OCI-LY7 (cell line): ENCODE measurements around the gene ADAMTSL2. TPM values are rescaled to one million over a fixed set of nuclear protein-coding genes. Genes with fewer than 3 reads are reported as not detected.

ENCODE experiments used
- BruUV-seq: library from RNA; stranded (reverse); fragments of 400-500 nt; replicated peaks from 2 replicates; lab custom pipeline; 2021; lab: Mats Ljungman, UMichigan
- CTCF ChIA-PET: fragments of 300-600 bp; sonication (Branson Sonifier 250); formaldehyde crosslinking; loops from one replicate; lab custom pipeline; 2022; ENCODE audit warnings: antibody characterized with exemption; ENCODE audit not compliant: unreplicated experiment; lab: Charles Lee
- POLR2A ChIA-PET: fragments of 300-600 bp; sonication (Branson Sonifier 250); formaldehyde crosslinking; loops from one replicate; lab custom pipeline; 2022; ENCODE audit warnings: antibody characterized with exemption; lab: Charles Lee
- DNase-seq: peaks from one replicate; pipeline ENCODE4 v3.0.0-alpha.2; 2015; ENCODE audit warnings: low spot score
- H2AFZ ChIP-seq: fragments of 200-600 bp; sonication (generic), shearing (Covaris generic); 2 replicates; pipeline ENCODE4 v1.6.1; 2014; ENCODE audit warnings: mild to moderate bottlenecking, antibody characterized with exemption, low read length, moderate library complexity
- H3K27ac ChIP-seq: fragments of 200-600 bp; sonication (generic); 2 replicates; pipeline ENCODE4 v1.5.1; 2014; ENCODE audit warnings: mixed run types, low read depth, mild to moderate bottlenecking, moderate library complexity, low read length, inconsistent platforms; ENCODE audit not compliant: poor library complexity, severe bottlenecking
- H3K36me3 ChIP-seq: fragments of 200-600 bp; sonication (generic); 2 replicates; pipeline ENCODE4 v1.6.1; 2014; ENCODE audit warnings: mild to moderate bottlenecking, antibody characterized with exemption, low read length, moderate library complexity, mixed read lengths; ENCODE audit not compliant: insufficient read depth
- H3K4me1 ChIP-seq: fragments of 200-600 bp; sonication (generic); 2 replicates; pipeline ENCODE4 v1.5.1; 2014; ENCODE audit warnings: mild to moderate bottlenecking, low read length; ENCODE audit not compliant: insufficient read depth, poor library complexity, severe bottlenecking
- H3K4me2 ChIP-seq: fragments of 200-600 bp; sonication (generic); 2 replicates; pipeline ENCODE4 v1.6.1; 2014; ENCODE audit warnings: mild to moderate bottlenecking, low read length
- H3K4me3 ChIP-seq: fragments of 200-600 bp; sonication (generic); 2 replicates; pipeline ENCODE4 v1.5.1; 2014; ENCODE audit warnings: mild to moderate bottlenecking, low read depth, low read length; ENCODE audit not compliant: poor library complexity, severe bottlenecking
- H3K79me2 ChIP-seq: fragments of 200-600 bp; sonication (generic); 2 replicates; pipeline ENCODE4 v1.6.1; 2016; ENCODE audit warnings: low read depth, mild to moderate bottlenecking, low read length, moderate library complexity, mixed read lengths; ENCODE audit not compliant: insufficient read depth
- H3K9me2 ChIP-seq: fragments of 200-600 bp; sonication (generic); 2 replicates; pipeline ENCODE4 v1.6.1; 2016; ENCODE audit warnings: mild to moderate bottlenecking, low read length, mixed read lengths; ENCODE audit not compliant: insufficient read depth
- H3K9me3 ChIP-seq: fragments of 200-600 bp; sonication (generic); 2 replicates; pipeline ENCODE4 v1.6.1; 2014; ENCODE audit warnings: mild to moderate bottlenecking, mixed run types, low read length, mixed read lengths
- H4K20me1 ChIP-seq: fragments of 200-600 bp; sonication (generic); 2 replicates; pipeline ENCODE4 v1.6.1; 2014; ENCODE audit warnings: mild to moderate bottlenecking, antibody characterized with exemption, low read length, moderate library complexity, mixed read lengths; ENCODE audit not compliant: insufficient read depth
- EZH2phosphoT487 ChIP-seq: fragments of 200-600 bp; sonication (generic); IDR thresholded peaks from 2 replicates; pipeline ENCODE4 v1.6.1; 2018; ENCODE audit warnings: low read depth, borderline replicate concordance, mild to moderate bottlenecking, mixed run types, antibody characterized with exemption, low read length, moderate library complexity, mixed read lengths
- intact Hi-C: fragments of 100-400 bp; cut with micrococcal nuclease; formaldehyde crosslinking; loops from one replicate; pipeline ENCODE4 v1.10.0; 2022; ENCODE audit not compliant: unreplicated experiment
- total RNA-seq, 2 experiments: library from RNA; depleted of rRNA in 1 of 2; stranded (reverse); fragments of >200 nt in 1 of 2; shearing (Covaris generic) in 1 of 2; gene quantifications; 2 replicates each; pipeline ENCODE4 v1.2.3, GENCODE V29; 2014 to 2022
- TF ChIP-seq, protein P1 (sequence below): fragments of 200-600 bp; sonication (generic); conservative IDR thresholded peaks from 2 replicates; pipeline ENCODE4 v1.5.1; 2014; ENCODE audit warnings: mild to moderate bottlenecking, antibody characterized with exemption, low read length, moderate library complexity, mixed read lengths

ADAMTSL2 gene
- total RNA-seq, 2 experiments from 2014 or later: 0.88 TPM; not detected in 1

DNA sequence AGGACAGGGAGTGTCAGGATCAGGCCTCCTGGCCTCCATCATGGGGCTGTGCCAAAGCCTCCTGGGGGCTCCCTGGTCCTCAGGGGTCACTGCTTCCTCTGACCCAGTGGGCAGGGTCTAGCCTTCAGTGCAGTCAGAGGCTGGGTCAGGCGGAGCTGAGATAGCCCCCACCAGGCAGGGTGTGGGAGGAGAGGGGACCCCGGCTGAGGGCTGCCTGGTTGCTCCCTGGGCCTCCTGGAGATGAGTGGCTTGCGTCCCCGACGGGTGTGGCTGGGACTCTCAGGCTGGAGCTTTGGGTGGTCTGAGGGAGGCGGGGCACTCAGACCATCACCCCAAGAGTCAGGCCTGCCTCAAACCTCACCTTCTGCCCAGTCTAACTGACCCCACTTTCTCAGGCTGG lies 53.0 kb downstream of the ADAMTSL2 start:
- Histone ChIP-seq H3K9me3 (peaks cover 5% of the 10 kb centered on the region; the same call in 1 of the 2 replicates), H3K4me1 (peaks cover 48% of the 10 kb centered on the region), H3K27ac (no peak overlapping the region), H3K4me2 (no peak overlapping the region), H3K4me3 (no peak overlapping the region), H4K20me1 (no peaks in the 10 kb centered on the region), H3K36me3 (no peaks in the 10 kb centered on the region), H3K79me2 (no peaks in the 10 kb centered on the region), H3K9me2 (no peaks in the 10 kb centered on the region), H2AFZ (no peak overlapping the region)
- intact Hi-C loops: loop anchor here (5.0 kb wide), 1 partner anchor 55 kb away; the partner anchor contains the start of gene ADAMTSL2
- no peak for DNase-seq
- ChIA-PET CTCF (no interaction called here), POLR2A (no interaction called here)
- TF ChIP-seq, protein P1, sequence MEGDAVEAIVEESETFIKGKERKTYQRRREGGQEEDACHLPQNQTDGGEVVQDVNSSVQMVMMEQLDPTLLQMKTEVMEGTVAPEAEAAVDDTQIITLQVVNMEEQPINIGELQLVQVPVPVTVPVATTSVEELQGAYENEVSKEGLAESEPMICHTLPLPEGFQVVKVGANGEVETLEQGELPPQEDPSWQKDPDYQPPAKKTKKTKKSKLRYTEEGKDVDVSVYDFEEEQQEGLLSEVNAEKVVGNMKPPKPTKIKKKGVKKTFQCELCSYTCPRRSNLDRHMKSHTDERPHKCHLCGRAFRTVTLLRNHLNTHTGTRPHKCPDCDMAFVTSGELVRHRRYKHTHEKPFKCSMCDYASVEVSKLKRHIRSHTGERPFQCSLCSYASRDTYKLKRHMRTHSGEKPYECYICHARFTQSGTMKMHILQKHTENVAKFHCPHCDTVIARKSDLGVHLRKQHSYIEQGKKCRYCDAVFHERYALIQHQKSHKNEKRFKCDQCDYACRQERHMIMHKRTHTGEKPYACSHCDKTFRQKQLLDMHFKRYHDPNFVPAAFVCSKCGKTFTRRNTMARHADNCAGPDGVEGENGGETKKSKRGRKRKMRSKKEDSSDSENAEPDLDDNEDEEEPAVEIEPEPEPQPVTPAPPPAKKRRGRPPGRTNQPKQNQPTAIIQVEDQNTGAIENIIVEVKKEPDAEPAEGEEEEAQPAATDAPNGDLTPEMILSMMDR: no peak
- TF ChIP-seq EZH2phosphoT487: no peak
- BruUV-seq: no TSS peak

DNA sequence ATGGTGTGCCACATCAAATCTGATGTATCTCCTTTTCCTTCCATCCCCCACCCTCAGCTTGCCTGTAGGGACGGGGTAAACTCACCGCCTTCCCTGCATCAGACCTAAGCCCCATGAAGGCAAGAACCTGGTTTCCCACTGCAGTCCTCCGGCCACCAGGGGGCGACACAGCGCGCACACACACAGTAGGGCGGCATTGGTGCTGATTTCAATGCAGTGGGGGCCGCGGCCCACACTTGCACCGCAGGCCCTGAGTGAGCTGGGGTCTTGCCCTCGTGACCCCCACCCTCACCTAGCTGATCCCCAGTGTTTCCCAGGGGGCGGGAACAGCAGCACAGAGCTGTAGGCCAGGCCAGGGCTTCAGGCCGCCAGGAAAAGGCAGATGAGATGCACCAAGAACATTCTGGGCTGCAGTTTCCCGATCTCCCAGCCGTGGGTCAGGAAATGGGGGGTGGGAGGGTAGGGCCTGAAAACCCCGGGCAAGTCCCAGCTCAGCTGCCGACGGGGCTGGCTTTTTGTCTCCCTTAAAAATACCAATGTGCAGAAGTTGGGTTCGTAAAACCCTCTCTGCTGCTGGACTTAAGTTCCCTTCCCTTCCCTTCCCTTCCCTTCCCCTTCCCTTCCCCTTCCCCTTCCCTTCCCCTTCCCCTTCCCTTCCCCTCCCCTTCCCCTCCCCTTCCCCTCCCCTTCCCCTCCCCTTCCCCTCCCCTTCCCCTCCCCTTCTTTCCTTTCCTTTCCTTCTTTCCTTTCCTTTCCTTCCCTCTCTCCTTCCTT lies 55.1 kb downstream of the ADAMTSL2 start:
- no peak for TF ChIP-seq EZH2phosphoT487
- TF ChIP-seq, protein P1: peak; percentile 93
- Histone ChIP-seq H2AFZ (no peak overlapping the region), H3K9me3 (peaks cover 5% of the 10 kb centered on the region; the same call in 1 of the 2 replicates), H3K79me2 (no peaks in the 10 kb centered on the region), H3K4me1 (peaks cover 26% of the 10 kb centered on the region), H3K27ac (no peak overlapping the region), H3K4me3 (no peak overlapping the region), H3K9me2 (no peaks in the 10 kb centered on the region), H3K36me3 (no peaks in the 10 kb centered on the region), H3K4me2 (no peak overlapping the region), H4K20me1 (no peaks in the 10 kb centered on the region)
- peak; percentile 66 for DNase-seq
- CTCF ChIA-PET: no interaction called here
- POLR2A ChIA-PET: no interaction called here
- no TSS peak for BruUV-seq
- intact Hi-C loops: loop anchor here (5.0 kb wide), 1 partner anchor 57 kb away; the partner anchor contains the start of gene ADAMTSL2

DNA sequence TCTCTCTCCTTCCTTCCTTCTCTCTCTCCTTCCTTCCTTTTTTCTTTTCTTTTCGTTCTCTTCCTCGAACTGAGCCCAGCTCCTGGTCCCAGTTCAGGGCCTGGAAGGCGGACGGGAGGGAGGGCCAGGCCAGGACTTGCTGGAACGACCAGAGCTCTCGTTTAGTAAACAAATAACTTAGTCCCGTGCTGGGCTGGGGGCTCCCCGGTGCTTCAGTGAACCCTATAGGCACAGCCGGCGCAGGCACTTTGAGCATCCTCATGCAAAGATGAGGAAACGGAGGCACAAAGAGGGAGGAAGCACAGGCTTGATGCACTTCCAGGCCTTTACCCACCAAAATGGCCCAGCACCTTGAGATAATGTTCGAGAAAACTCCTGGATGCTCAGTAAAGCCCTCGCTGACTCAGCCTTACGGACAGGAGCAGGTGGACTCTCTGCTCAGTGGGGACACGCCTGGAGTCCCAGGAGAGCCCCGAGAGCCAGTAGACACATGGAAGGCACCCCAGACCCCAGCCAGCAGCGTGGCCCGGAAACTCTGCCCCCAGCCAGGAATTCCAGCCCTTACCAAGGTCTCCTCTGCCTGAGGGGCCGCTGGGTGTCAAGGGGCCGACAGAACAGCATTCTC lies 55.8 kb downstream of the ADAMTSL2 start:
- Histone ChIP-seq H3K4me2 (no peak overlapping the region), H3K36me3 (no peaks in the 10 kb centered on the region), H3K9me3 (peaks cover 5% of the 10 kb centered on the region; the same call in 1 of the 2 replicates), H3K79me2 (no peaks in the 10 kb centered on the region), H3K9me2 (no peaks in the 10 kb centered on the region), H3K4me3 (no peak overlapping the region), H3K27ac (no peak overlapping the region), H4K20me1 (no peaks in the 10 kb centered on the region), H2AFZ (no peak overlapping the region), H3K4me1 (peaks cover 19% of the 10 kb centered on the region)
- TF ChIP-seq, protein P1: no peak
- TF ChIP-seq EZH2phosphoT487: no peak
- POLR2A ChIA-PET: no interaction called here
- no TSS peak for BruUV-seq
- DNase-seq: no peak
- CTCF ChIA-PET: no interaction called here
- intact Hi-C loops: no loop called here
